ENCODE measurements around the gene TBL1Y. TPM values are rescaled to one million over a fixed set of nuclear protein-coding genes. Genes with fewer than 3 reads are reported as not detected.

The TBL1Y gene
- total and polyA plus RNA-seq, 2 of the 4 experiments (the other 2 are of a cell fraction), result not detected

Other genes with a start within 250 kb of the TBL1Y start
- not detected in 2 replicates for gene AMELY, start 1.1 kb downstream of the TBL1Y start, total RNA-seq (2012; rRNA removed)
- not detected in 2 replicates for gene AMELY, start 1.1 kb downstream of the TBL1Y start, polyA plus RNA-seq (2012; rRNA removed)

Data from IMR-90 (cell line).